Sigmoid colon (tissue), 4 donors: ENCODE results near the gene NAGPA.

Source experiments
- EP300 ChIP-seq, 4 donors: sonication (generic); formaldehyde crosslinking; IDR thresholded peaks; one replicate each; pipeline ENCODE4 v1.6.1; 2017; ENCODE audit warnings: antibody characterized with exemption in 4 of 4
- POLR2A ChIP-seq, 2 donors: fragments of 450-650 bp; IDR thresholded peaks; one replicate each; pipeline ENCODE4 v1.6.1; 2016; ENCODE audit warnings: antibody characterized with exemption in 2 of 2, mild to moderate bottlenecking in 2 of 2, moderate library complexity in 2 of 2
- POLR2AphosphoS5 ChIP-seq, 4 donors: sonication (generic); formaldehyde crosslinking; IDR thresholded peaks; one replicate each; pipeline ENCODE4 v1.6.1; 2017; ENCODE audit warnings: antibody characterized with exemption in 4 of 4
- TF ChIP-seq, protein P1 (sequence below), 4 experiments: fragments of 450-650 bp in 3 of 4; fragments of 200-600 bp in 1 of 4; IDR thresholded peaks; one replicate each; pipeline ENCODE4 v1.5.1; 2016 to 2019; ENCODE audit warnings: antibody characterized with exemption in 4 of 4, mild to moderate bottlenecking in 3 of 4, moderate library complexity in 2 of 4

- TF ChIP-seq, protein P1, sequence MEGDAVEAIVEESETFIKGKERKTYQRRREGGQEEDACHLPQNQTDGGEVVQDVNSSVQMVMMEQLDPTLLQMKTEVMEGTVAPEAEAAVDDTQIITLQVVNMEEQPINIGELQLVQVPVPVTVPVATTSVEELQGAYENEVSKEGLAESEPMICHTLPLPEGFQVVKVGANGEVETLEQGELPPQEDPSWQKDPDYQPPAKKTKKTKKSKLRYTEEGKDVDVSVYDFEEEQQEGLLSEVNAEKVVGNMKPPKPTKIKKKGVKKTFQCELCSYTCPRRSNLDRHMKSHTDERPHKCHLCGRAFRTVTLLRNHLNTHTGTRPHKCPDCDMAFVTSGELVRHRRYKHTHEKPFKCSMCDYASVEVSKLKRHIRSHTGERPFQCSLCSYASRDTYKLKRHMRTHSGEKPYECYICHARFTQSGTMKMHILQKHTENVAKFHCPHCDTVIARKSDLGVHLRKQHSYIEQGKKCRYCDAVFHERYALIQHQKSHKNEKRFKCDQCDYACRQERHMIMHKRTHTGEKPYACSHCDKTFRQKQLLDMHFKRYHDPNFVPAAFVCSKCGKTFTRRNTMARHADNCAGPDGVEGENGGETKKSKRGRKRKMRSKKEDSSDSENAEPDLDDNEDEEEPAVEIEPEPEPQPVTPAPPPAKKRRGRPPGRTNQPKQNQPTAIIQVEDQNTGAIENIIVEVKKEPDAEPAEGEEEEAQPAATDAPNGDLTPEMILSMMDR (IDR thresholded peaks at IDR 0.05): no peak
- no peak for TF ChIP-seq POLR2A (IDR thresholded peaks at IDR 0.05)
- no peak for TF ChIP-seq POLR2AphosphoS5 (IDR thresholded peaks at IDR 0.05)
- TF ChIP-seq EP300 (IDR thresholded peaks at IDR 0.05): no peak
Measured at GRCh38 chr16:5075637-5076036, 41.9 kb upstream of the NAGPA start.
